HG02623 (cell line): ENCODE results near the gene MRPL39.

Experiments
- ATAC-seq: cut with Tn5 transposase; IDR thresholded peaks from one replicate; pipeline ENCODE4 v1.9.1; 2021; ENCODE audit warnings: moderate library complexity; ENCODE audit not compliant: unreplicated experiment

The MRPL39 gene

GRCh38 chr21:25615880-25616279 is 8.6 kb upstream of the MRPL39 start:
- no peak for ATAC-seq

GRCh38 chr21:25614441-25614840 is 7.2 kb upstream of the MRPL39 start:
- ATAC-seq: no peak

GRCh38 chr21:25608044-25608737 is 910 bp upstream of the MRPL39 start:
- peak; percentile 79 for ATAC-seq

- ATAC-seq: no peak
Measured at GRCh38 chr21:25589887-25590286, 17.4 kb downstream of the MRPL39 start.

GRCh38 chr21:25586791-25587190 is 20.5 kb downstream of the MRPL39 start:
- no peak for ATAC-seq

GRCh38 chr21:25586326-25586725 is 21.0 kb downstream of the MRPL39 start:
- ATAC-seq: no peak

GRCh38 chr21:25584833-25585676 is 22.2 kb downstream of the MRPL39 start:
- no peak for ATAC-seq

- no peak for ATAC-seq
Measured at GRCh38 chr21:25583370-25584130, 23.7 kb downstream of the MRPL39 start.

- no peak for ATAC-seq
Measured at GRCh38 chr21:25582888-25583287, 24.4 kb downstream of the MRPL39 start.

GRCh38 chr21:25582164-25582790 is 25.0 kb downstream of the MRPL39 start:
- no peak for ATAC-seq

GRCh38 chr21:25581582-25581981 is 25.7 kb downstream of the MRPL39 start:
- no peak for ATAC-seq

GRCh38 chr21:25580912-25581260 is 26.4 kb downstream of the MRPL39 start:
- no peak for ATAC-seq

GRCh38 chr21:25579226-25580013 is 27.9 kb downstream of the MRPL39 start:
- ATAC-seq: no peak

GRCh38 chr21:25578056-25578961 is 29.0 kb downstream of the MRPL39 start:
- ATAC-seq: peak; percentile 22

- peak; percentile 3 for ATAC-seq
Measured at GRCh38 chr21:25577424-25578055, 29.7 kb downstream of the MRPL39 start.

GRCh38 chr21:25573409-25574206 is 33.7 kb downstream of the MRPL39 start:
- ATAC-seq: peak; percentile 16

GRCh38 chr21:25572861-25573310 is 34.4 kb downstream of the MRPL39 start:
- peak; percentile 28 for ATAC-seq

GRCh38 chr21:25571726-25572121 is 35.6 kb downstream of the MRPL39 start:
- ATAC-seq: no peak
